HL-60 (cell line): ENCODE data around the gene CLDN1.
"Not testable (repeated sequence)": the region's sequence is repeated elsewhere in the genome, so short reads cannot be mapped to it uniquely, and the experiment has no call there.

ENCODE experiments used
- DNase-seq, 2 experiments: peaks; one replicate each; pipeline ENCODE4 v3.0.0-alpha.2; 2010 to 2020; ENCODE audit warnings: low read depth in 1 of 2, low spot score in 1 of 2
- H3K27ac ChIP-seq: fragments of 250-450 bp; sonication (Bioruptor Pico); replicated peaks from 2 replicates; pipeline ENCODE4 v1.5.1; 2020; ENCODE audit warnings: mild to moderate bottlenecking, moderate library complexity
- H3K27me3 ChIP-seq: fragments of 250-450 bp; sonication (Bioruptor Pico); 2 replicates; pipeline ENCODE4 v1.5.1; 2021; ENCODE audit warnings: mild to moderate bottlenecking, moderate library complexity; ENCODE audit not compliant: insufficient read depth, poor library complexity, severe bottlenecking
- H3K4me3 ChIP-seq: replicated peaks from 2 replicates; pipeline ENCODE4 v1.5.1; 2011; ENCODE audit warnings: mild to moderate bottlenecking, control low read depth, low read length; ENCODE audit not compliant: insufficient read depth
- CTCF ChIP-seq: IDR thresholded peaks from one replicate; pipeline ENCODE4 v1.5.1; 2011; ENCODE audit warnings: low read length, control low read depth, inconsistent platforms; ENCODE audit not compliant: insufficient read depth
- GABPA ChIP-seq: IDR thresholded peaks from 2 replicates; pipeline ENCODE4 v1.6.1; 2012; ENCODE audit warnings: low read depth
- POLR2AphosphoS5 ChIP-seq: IDR thresholded peaks from 2 replicates; pipeline ENCODE4 v1.6.1; 2012; ENCODE audit warnings: low read depth
- REST ChIP-seq: IDR thresholded peaks from 2 replicates; pipeline ENCODE4 v1.6.1; 2012; ENCODE audit warnings: low read depth; ENCODE audit not compliant: insufficient replicate concordance
- SPI1 ChIP-seq: IDR thresholded peaks from 2 replicates; pipeline ENCODE4 v1.6.1; 2012; ENCODE audit warnings: low read depth, mild to moderate bottlenecking, borderline replicate concordance

Gene CLDN1

GRCh38 chr3:190267464-190267863 lies 54.8 kb downstream of the CLDN1 start:
- DNase-seq, H3K4me3 ChIP-seq, H3K27me3 ChIP-seq, H3K27ac ChIP-seq: not testable (repeated sequence)

- no peak for TF ChIP-seq SPI1
- TF ChIP-seq CTCF = no peak
- no peak for TF ChIP-seq POLR2AphosphoS5
- TF ChIP-seq GABPA = no peak
- no peak for TF ChIP-seq REST
- H3K4me3 ChIP-seq = no peak overlapping the region
- peak in 1 of 2 experiments; percentile 8 for DNase-seq
- no peaks in the 10 kb centered on the region for H3K27me3 ChIP-seq
- no peak overlapping the region for H3K27ac ChIP-seq
These were observed 55.3 kb downstream of the CLDN1 start for GRCh38 chr3:190266913-190267290.

GRCh38 chr3:190266265-190266912 lies 55.9 kb downstream of the CLDN1 start:
- TF ChIP-seq SPI1 = no peak
- TF ChIP-seq POLR2AphosphoS5 = no peak
- TF ChIP-seq CTCF = no peak
- TF ChIP-seq REST = no peak
- TF ChIP-seq GABPA = no peak
- H3K27me3 ChIP-seq = no peaks in the 10 kb centered on the region
- no peak overlapping the region for H3K4me3 ChIP-seq
- no peak for DNase-seq
- H3K27ac ChIP-seq = no peak overlapping the region

- Histone ChIP-seq H3K27ac (no peak overlapping the region), H3K4me3 (no peak overlapping the region), H3K27me3 (no peaks in the 10 kb centered on the region)
- no peak for DNase-seq
- TF ChIP-seq GABPA = no peak
- no peak for TF ChIP-seq CTCF
- TF ChIP-seq SPI1 = no peak
- TF ChIP-seq REST = no peak
- no peak for TF ChIP-seq POLR2AphosphoS5
These were observed 56.5 kb downstream of the CLDN1 start for GRCh38 chr3:190265796-190266195.
